Fibroblast of mammary gland (primary cell): ENCODE measurements around the gene DCN.
"Not testable (repeated sequence)": the region's sequence is repeated elsewhere in the genome, so short reads cannot be mapped to it uniquely, and the experiment has no call there.

Experiments used
- DNase-seq: peaks from one replicate; pipeline ENCODE4 v3.0.0-alpha.2; 2010; ENCODE audit warnings: low read depth
- H3K4me3 ChIP-seq: 2 replicates; pipeline ENCODE4 v1.5.1; 2011; ENCODE audit warnings: low read depth, mild to moderate bottlenecking, low read length, moderate library complexity; ENCODE audit not compliant: control insufficient read depth
- CTCF ChIP-seq: conservative IDR thresholded peaks from 2 replicates; pipeline ENCODE4 v1.5.1; 2011; ENCODE audit warnings: low read depth, low read length, inconsistent platforms; ENCODE audit not compliant: control insufficient read depth, insufficient read depth

The DCN gene

GRCh38 chr12:91219919-91220318 is 37.3 kb upstream of the DCN start:
- no peak overlapping the region for H3K4me3 ChIP-seq
- no peak for DNase-seq
- TF ChIP-seq CTCF: no peak

- DNase-seq: peak; percentile 83
- H3K4me3 ChIP-seq: no peak overlapping the region
- no peak for TF ChIP-seq CTCF
Measured at GRCh38 chr12:91219511-91219910, 36.9 kb upstream of the DCN start.

- no peak overlapping the region for H3K4me3 ChIP-seq
- no peak for TF ChIP-seq CTCF
- peak; percentile 77 for DNase-seq
Measured at GRCh38 chr12:91216871-91217270, 34.3 kb upstream of the DCN start.

GRCh38 chr12:91215940-91216454 is 33.4 kb upstream of the DCN start:
- no peak for TF ChIP-seq CTCF
- no peak overlapping the region for H3K4me3 ChIP-seq
- DNase-seq: peak; percentile 79

GRCh38 chr12:91211866-91212265 is 29.2 kb upstream of the DCN start:
- TF ChIP-seq CTCF: no peak
- no peak for DNase-seq
- no peak overlapping the region for H3K4me3 ChIP-seq

GRCh38 chr12:91210618-91211017 is 28.0 kb upstream of the DCN start:
- no peak for DNase-seq
- H3K4me3 ChIP-seq: no peak overlapping the region
- no peak for TF ChIP-seq CTCF

GRCh38 chr12:91210144-91210543 is 27.5 kb upstream of the DCN start:
- no peak for DNase-seq
- H3K4me3 ChIP-seq: no peak overlapping the region
- no peak for TF ChIP-seq CTCF

GRCh38 chr12:91207301-91207700 is 24.7 kb upstream of the DCN start:
- not testable (repeated sequence) for DNase-seq, H3K4me3 ChIP-seq
